ENCODE measurements around the gene ALK. TPM values are rescaled to one million over a fixed set of nuclear protein-coding genes. Genes with fewer than 3 reads are reported as not detected.

ALK gene
- total RNA-seq, 1 experiment from 2014 or later = not detected

DNA sequence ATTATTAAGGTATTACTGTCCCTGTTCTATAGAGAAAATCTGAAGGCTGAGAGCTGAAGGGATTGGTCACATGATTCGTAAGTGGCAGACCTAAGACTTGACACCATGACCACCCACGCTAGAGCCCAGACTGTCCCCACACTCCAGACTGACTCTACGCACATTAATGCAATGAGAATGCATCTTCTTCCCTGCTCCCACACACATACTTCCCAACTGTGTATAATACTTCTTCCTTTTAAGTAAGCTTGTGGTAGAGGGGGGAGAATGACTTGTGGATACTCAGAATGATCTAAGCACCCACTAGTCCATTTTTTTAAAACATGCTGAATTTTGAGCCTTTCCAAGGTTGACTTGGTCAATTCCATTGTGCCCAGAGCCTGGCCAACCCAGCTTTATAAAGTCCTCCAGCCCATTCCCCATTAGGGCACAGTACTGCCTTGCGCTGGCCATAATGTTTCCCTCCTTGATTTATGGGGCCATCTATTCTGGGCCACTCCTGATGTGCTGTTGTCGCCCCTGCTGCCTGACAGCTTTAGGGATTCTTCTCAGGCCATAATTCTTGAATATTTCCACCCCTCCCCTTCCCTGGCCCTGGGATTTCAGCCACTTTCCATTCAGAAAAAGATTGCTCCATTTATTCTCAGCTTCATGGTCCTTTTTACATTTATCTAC, 28.7 kb downstream of the ALK start:
- TF ChIP-seq, protein P1, sequence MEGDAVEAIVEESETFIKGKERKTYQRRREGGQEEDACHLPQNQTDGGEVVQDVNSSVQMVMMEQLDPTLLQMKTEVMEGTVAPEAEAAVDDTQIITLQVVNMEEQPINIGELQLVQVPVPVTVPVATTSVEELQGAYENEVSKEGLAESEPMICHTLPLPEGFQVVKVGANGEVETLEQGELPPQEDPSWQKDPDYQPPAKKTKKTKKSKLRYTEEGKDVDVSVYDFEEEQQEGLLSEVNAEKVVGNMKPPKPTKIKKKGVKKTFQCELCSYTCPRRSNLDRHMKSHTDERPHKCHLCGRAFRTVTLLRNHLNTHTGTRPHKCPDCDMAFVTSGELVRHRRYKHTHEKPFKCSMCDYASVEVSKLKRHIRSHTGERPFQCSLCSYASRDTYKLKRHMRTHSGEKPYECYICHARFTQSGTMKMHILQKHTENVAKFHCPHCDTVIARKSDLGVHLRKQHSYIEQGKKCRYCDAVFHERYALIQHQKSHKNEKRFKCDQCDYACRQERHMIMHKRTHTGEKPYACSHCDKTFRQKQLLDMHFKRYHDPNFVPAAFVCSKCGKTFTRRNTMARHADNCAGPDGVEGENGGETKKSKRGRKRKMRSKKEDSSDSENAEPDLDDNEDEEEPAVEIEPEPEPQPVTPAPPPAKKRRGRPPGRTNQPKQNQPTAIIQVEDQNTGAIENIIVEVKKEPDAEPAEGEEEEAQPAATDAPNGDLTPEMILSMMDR (conservative IDR thresholded peaks at IDR 0.05) = no peak
- no peak overlapping the region for H3K14ac ChIP-seq (ENCODE audit: insufficient read depth, low read length)
- H2BK12ac ChIP-seq (ENCODE audit: insufficient read length, low read depth, low read length) = no peak overlapping the region
- H3K27me3 ChIP-seq (ENCODE audit: insufficient read depth, low read length) = no peaks in the 10 kb centered on the region
- no peak overlapping the region for H3K4ac ChIP-seq (ENCODE audit: low read depth, low read length)
- no peak overlapping the region for H2BK5ac ChIP-seq (ENCODE audit: insufficient read length, low read length)
- Mint-ChIP-seq H3K36me3 (ENCODE audit: insufficient read depth in 1 of 3, low read depth in 3 of 3) (no peaks in the 10 kb centered on the region), H3K4me1 (peaks cover 19 to 23% of the 10 kb centered on the region in 2 experiments), H3K27ac (no peak overlapping the region), H3K27me3 (ENCODE audit: low read depth) (peaks cover 49% of the 10 kb centered on the region), H3K4me3 (no peak overlapping the region), H3K9me3 (no peaks in the 10 kb centered on the region)
- H3K4me1 ChIP-seq (ENCODE audit: insufficient read depth, low read length) = 0 out of 2 replicates have a peak, but pooled peaks cover 6% of the 10 kb centered on the region
- H3T11ph ChIP-seq (ENCODE audit: low read length) = no peak overlapping the region
- H2BK20ac ChIP-seq (ENCODE audit: low read depth, low read length, poor library complexity, severe bottlenecking) = no peak overlapping the region
- H3K18ac ChIP-seq (ENCODE audit: insufficient read length, low read depth, low read length) = no peak overlapping the region
- DNase-seq = no peak
- no peak overlapping the region for H4K5ac ChIP-seq (ENCODE audit: insufficient read length, low read depth, low read length)
- H3K27ac ChIP-seq (ENCODE audit: insufficient read length, low read depth, low read length) = no peak overlapping the region
- H4K8ac ChIP-seq (replicated peaks; ENCODE audit: insufficient read length, low read depth, low read length) = no peak overlapping the region
- H2AFZ ChIP-seq (ENCODE audit: low read length) = no peak overlapping the region
- no peaks in the 10 kb centered on the region for H3K23me2 ChIP-seq (ENCODE audit: insufficient read length, low read depth, low read length, poor library complexity, severe bottlenecking)
- no peak overlapping the region for H3K9ac ChIP-seq (ENCODE audit: extremely low read depth, insufficient read length, low read length)
- no peak overlapping the region for H4K91ac ChIP-seq (ENCODE audit: insufficient read length, low read depth, low read length)
- H3K79me1 ChIP-seq (ENCODE audit: insufficient read depth, low read depth, low read length, poor library complexity, severe bottlenecking) = no peaks in the 10 kb centered on the region
- no peaks in the 10 kb centered on the region for H4K20me1 ChIP-seq (ENCODE audit: control insufficient read depth, insufficient read depth, insufficient read length)
- H3K79me2 ChIP-seq (ENCODE audit: insufficient read depth, low read length) = no peaks in the 10 kb centered on the region
- no peak overlapping the region for H2AK5ac ChIP-seq (ENCODE audit: insufficient read length, low read length)
- no peak overlapping the region for H3K23ac ChIP-seq (ENCODE audit: insufficient read length, low read depth, low read length)
- no peak overlapping the region for H3K56ac ChIP-seq (ENCODE audit: insufficient read length, low read depth, low read length)
- H2BK120ac ChIP-seq (ENCODE audit: low read depth, low read length, poor library complexity, severe bottlenecking) = no peak overlapping the region
- H3K9me3 ChIP-seq (ENCODE audit: control insufficient read depth, low read depth, low read length) = no peaks in the 10 kb centered on the region
- H3K4me2 ChIP-seq (ENCODE audit: insufficient read depth, insufficient read length, low read length) = no peak overlapping the region
- WGBS (ENCODE audit: extremely low coverage, insufficient read length, low lambda C conversion rate) = no CpG with 5 or more reads among the region's 5 CpGs
- H2BK15ac ChIP-seq (ENCODE audit: low read depth, low read length) = no peak overlapping the region
